Gastrocnemius medialis (tissue), 4 donors: ENCODE data around the gene NAT9. TPM values are rescaled to one million over a fixed set of nuclear protein-coding genes. Genes with fewer than 3 reads are reported as not detected.

Experiments used
- ATAC-seq, 2 donors: fragments of 150-250 bp; one replicate each; pipeline ENCODE4 v1.9.1; 2016
- DNase-seq, 2 donors: peaks; one replicate each; pipeline ENCODE4 v3.0.0-alpha.2; 2019
- H3K27ac ChIP-seq, 4 donors: fragments of 200-600 bp; sonication (generic); 1 replicate in 1 of 4; 2 replicates in 3 of 4; pipeline ENCODE4 v1.5.1; 2016 to 2018; ENCODE audit warnings: mild to moderate bottlenecking in 2 of 4, moderate library complexity in 1 of 4
- H3K27me3 ChIP-seq, 3 donors: fragments of 200-600 bp; sonication (generic) in 2 of 3; 1 replicate in 1 of 3; 2 replicates in 2 of 3; pipeline versions ENCODE4 v1.5.1 to v1.6.0; 2016 to 2019; ENCODE audit warnings: mild to moderate bottlenecking in 1 of 3, moderate library complexity in 1 of 3
- H3K36me3 ChIP-seq, 2 donors: fragments of 200-600 bp; sonication (generic) in 1 of 2; one replicate each; pipeline ENCODE4 v1.5.1; 2017 to 2018
- H3K4me1 ChIP-seq, 2 donors: fragments of 200-600 bp; sonication (generic) in 1 of 2; one replicate each; pipeline ENCODE4 v1.5.1; 2016 to 2017; ENCODE audit warnings: mild to moderate bottlenecking in 2 of 2
- H3K4me3 ChIP-seq, 4 donors: fragments of 200-600 bp; sonication (generic) in 3 of 4; 1 replicate in 1 of 4; 2 replicates in 3 of 4; pipeline ENCODE4 v1.5.1; 2016 to 2019; ENCODE audit warnings: mild to moderate bottlenecking in 2 of 4
- H3K9me3 ChIP-seq, 3 donors: fragments of 200-600 bp; sonication (generic) in 2 of 3; 1 replicate in 1 of 3; 2 replicates in 2 of 3; pipeline ENCODE4 v1.5.1; 2016 to 2019
- CTCF ChIP-seq, 5 experiments: fragments of 450-650 bp in 3 of 5; fragments of 200-600 bp in 2 of 5; sonication (generic) in 2 of 5; IDR thresholded peaks in 4 of 5; conservative IDR thresholded peaks in 1 of 5; 1 replicate in 4 of 5; 2 replicates in 1 of 5; pipeline ENCODE4 v1.5.1; 2016 to 2019; ENCODE audit warnings: antibody characterized with exemption in 5 of 5, mild to moderate bottlenecking in 3 of 5, moderate library complexity in 3 of 5
- POLR2A ChIP-seq, 2 donors: fragments of 450-650 bp; IDR thresholded peaks; one replicate each; pipeline ENCODE4 v1.6.1; 2017; ENCODE audit warnings: antibody characterized with exemption in 2 of 2, mild to moderate bottlenecking in 2 of 2, moderate library complexity in 2 of 2
- in situ Hi-C, 4 donors: fragments of 200-750 bp; cut with MboI; loops; one replicate each; pipeline versions ENCODE4 v1.15.0 to v1.8.0; 2017; ENCODE audit warnings: low sequenced_read_pairs in 4 of 4
- intact Hi-C: fragments of 100-400 bp; cut with DNase I; formaldehyde crosslinking; loops from one replicate; pipeline ENCODE4 v1.15.1; 2023; ENCODE audit warnings: low total_unique reads
- total RNA-seq, 4 donors: library from RNA; depleted of rRNA; stranded (reverse); fragments of >200 nt; gene quantifications; one replicate each; pipeline versions ENCODE4 v1.1.0 to v1.2.3, GENCODE V29; 2016

NAT9 gene
- total RNA-seq, 4 donors from 2014 or later: 7.7 to 27.4 (median 14.5) TPM

DNA sequence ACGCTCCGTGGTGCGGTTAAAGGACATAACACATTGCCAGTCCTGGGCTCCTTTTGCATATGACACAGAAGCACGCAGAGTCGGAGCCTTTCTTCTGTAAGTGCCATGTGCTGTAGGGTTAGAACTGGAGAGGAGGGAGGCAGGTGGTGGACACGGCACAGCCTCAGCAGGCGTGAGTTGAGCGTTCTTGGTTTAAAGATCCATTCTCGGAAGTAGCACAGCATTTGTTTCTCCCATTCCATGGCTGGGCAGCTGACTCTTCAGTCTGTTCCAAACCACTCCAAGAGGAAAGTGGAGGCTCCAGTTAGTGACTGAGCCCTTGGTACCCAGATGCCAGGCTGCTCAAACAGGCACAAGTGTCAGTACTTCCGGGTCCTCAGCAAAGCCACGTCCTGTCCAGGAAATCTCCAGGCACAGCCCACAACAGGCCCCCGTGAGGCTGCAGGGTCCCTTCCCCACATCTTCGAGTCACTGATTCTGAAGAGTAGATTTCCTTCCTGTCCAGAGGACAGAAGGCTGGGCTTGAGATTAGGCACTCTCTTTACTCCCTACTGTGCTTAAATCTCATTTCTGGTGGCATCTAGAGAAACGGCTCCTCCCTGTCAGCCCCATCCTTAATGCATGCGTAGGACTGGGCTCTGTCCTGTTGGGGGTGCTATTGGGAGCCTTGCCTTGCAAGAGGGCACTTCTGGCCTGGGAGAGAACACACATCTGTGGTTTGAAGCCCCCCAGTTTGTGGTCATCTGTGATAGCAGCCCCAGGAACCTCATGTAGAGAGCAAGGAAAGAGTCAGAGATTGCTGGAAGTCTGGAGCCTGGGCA, 39.6 kb upstream of the NAT9 start:
- intact Hi-C loops: no loop called here
- no peaks in the 10 kb centered on the region for H3K4me1 ChIP-seq
- H3K27me3 ChIP-seq: no peaks in the 10 kb centered on the region
- H3K27ac ChIP-seq: no peak overlapping the region
- TF ChIP-seq POLR2A (IDR thresholded peaks at IDR 0.05): no peak
- no peak for TF ChIP-seq CTCF (IDR thresholded peaks at IDR 0.05 in 4 of 5, conservative IDR thresholded peaks at IDR 0.05 in 1 of 5)
- H3K4me3 ChIP-seq: no peak overlapping the region
- H3K36me3 ChIP-seq: peaks cover 0 to 11% of the 10 kb centered on the region in 2 donors
- in situ Hi-C loops: no loop called here
- no peaks in the 10 kb centered on the region for H3K9me3 ChIP-seq
- no peak for ATAC-seq
- DNase-seq: no peak

DNA sequence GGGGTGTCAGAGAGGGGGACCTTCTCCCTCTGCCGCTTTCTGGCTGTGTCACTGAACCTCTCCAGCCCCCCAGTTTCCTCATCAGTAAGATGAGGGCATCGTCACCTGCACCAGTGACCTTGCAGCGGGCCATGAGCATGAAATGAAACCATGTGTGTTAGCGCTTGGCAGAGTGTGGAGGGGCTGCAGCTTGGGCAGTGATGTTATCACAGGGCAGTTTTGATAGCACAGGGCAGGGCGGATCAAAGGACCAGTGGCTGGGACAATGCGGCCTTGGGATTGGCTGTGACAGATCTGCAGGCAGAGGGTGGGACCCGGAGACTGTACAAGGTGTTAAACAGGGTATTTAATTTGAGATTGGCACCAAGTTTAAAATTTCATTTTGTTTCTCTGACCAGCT, 38.9 kb upstream of the NAT9 start:
- Histone ChIP-seq H3K36me3 (peaks cover 0 to 4% of the 10 kb centered on the region in 2 donors), H3K27ac (no peak overlapping the region), H3K9me3 (no peaks in the 10 kb centered on the region), H3K27me3 (no peaks in the 10 kb centered on the region), H3K4me3 (no peak overlapping the region), H3K4me1 (no peaks in the 10 kb centered on the region)
- TF ChIP-seq POLR2A (IDR thresholded peaks at IDR 0.05) (no peak), CTCF (IDR thresholded peaks at IDR 0.05 in 4 of 5, conservative IDR thresholded peaks at IDR 0.05 in 1 of 5) (no peak)
- DNase-seq (no peak), ATAC-seq (no peak)
- intact Hi-C loops (no loop called here), in situ Hi-C loops (no loop called here)

DNA sequence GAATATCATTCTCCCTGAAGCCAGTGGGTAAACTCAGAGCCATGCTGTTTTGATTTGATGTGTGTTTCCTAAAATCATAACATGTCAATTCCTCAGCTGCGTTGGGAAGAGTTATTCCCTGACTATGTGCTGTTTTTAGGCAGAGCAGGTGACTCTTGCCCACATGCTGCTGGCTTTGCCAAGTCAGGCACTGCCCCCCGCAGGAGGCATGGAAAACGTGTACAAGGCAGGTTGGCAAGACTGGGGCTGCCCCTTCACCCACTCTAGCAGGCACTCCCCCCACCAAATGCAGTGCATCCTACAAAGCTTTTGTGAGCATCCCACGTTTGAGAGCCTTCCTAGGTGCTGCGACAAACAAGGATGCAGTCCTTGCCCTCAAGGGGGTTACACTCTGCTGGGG, 38.3 kb upstream of the NAT9 start:
- DNase-seq (no peak), ATAC-seq (no peak)
- in situ Hi-C loops: no loop called here
- Histone ChIP-seq H3K9me3 (no peaks in the 10 kb centered on the region), H3K4me1 (no peaks in the 10 kb centered on the region), H3K27ac (no peak overlapping the region), H3K36me3 (no peaks in the 10 kb centered on the region), H3K27me3 (no peaks in the 10 kb centered on the region), H3K4me3 (no peak overlapping the region)
- no peak for TF ChIP-seq CTCF (IDR thresholded peaks at IDR 0.05 in 4 of 5, conservative IDR thresholded peaks at IDR 0.05 in 1 of 5)
- TF ChIP-seq POLR2A (IDR thresholded peaks at IDR 0.05): no peak
- intact Hi-C loops: no loop called here

DNA sequence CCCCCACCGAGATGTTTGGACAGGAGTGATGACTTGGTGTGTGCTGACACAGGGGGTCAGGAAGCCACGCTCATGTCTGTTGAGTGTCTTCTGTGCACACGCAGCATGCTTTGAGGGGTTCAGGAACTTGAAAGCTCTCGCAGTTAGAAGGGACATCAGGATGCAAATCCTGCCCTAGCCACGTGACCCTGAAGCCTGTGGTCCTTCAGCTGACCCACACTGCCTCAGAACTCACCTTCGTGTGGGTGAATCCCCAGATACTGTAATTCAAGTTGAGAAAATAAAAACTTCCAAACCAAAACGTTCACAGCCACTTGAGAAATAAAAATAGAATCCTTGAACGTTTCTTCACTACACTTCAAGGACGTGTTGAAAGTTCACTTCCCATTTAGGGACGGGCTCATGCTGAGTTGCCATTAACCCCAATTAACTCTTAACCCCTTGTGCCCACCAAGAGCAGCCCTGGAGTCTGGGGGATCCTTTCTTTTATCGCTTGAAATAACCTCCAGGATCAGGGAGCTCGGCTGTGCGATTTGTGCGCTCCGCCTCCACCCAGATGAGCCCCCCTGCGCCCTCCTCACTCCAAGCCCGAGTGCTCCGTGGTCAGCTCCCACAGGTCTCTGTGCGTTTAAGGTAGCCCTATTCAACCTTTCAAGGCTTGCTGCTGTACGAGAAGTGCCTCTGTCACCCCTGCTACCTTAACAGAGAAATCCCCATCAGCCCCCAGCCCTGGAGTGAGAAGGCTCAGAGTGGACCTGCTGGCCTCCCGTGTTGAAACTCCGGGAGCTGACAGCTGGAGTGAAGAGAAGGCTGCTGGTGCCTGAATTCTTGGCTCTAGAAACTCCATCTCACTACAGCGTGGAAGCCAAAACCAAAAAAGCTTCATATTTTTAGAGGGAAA, 36.2 kb upstream of the NAT9 start:
- ATAC-seq (no peak), DNase-seq (no peak)
- TF ChIP-seq CTCF (IDR thresholded peaks at IDR 0.05 in 4 of 5, conservative IDR thresholded peaks at IDR 0.05 in 1 of 5): no peak
- no peak for TF ChIP-seq POLR2A (IDR thresholded peaks at IDR 0.05)
- Histone ChIP-seq H3K4me1 (no peaks in the 10 kb centered on the region), H3K36me3 (no peaks in the 10 kb centered on the region), H3K4me3 (no peak overlapping the region), H3K27ac (no peak overlapping the region), H3K9me3 (no peaks in the 10 kb centered on the region), H3K27me3 (no peaks in the 10 kb centered on the region)
- intact Hi-C loops: no loop called here
- in situ Hi-C loops: no loop called here
